ENCODE data around the gene ALKBH6.
"Not testable (repeated sequence)": the region's sequence is repeated elsewhere in the genome, so short reads cannot be mapped to it uniquely, and the experiment has no call there.

The ALKBH6 gene

GRCh38 chr19:35992907-35993765 lies 20.9 kb downstream of the ALKBH6 start:
- no peak for DNase-seq (ENCODE audit: low read depth)

DNA sequence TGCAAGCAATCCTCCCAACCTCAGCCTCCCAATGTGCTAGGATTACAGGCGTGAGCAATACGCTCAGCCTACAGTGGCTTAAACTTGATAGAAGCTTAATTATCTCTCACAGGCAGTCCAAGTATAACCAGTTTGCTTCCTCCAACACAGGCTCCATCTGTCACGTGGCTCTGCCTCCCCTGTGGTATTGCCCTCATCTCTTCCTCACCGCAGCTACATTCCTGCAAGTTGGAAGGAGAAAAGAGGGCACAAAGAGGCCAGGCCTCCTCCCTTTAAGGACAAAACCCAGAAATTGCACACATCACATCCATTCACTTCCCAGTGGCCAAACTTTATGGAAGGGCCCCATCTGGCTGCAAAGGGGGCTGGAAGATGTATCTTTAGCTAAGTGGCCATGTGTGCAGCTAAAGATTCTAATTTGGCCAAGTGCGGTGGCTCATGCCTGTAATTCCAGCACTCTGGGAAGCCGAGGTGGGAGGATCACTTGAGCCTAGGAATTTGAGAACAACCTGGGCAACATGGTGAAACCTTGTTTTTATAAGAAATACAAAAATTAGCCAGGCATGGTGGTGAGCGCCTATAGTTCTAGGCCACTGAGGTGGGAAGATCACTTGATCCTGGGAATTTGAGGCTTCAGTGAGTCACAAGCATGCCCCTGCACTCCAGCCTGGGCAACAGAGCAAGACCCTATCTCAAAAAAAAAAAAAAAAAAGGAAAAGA lies 22.1 kb downstream of the ALKBH6 start:
- DNase-seq (ENCODE audit: low read depth), result no peak

- DNase-seq (ENCODE audit: low read depth), result no peak
These were observed 23.0 kb downstream of the ALKBH6 start for GRCh38 chr19:35990771-35991730.

DNA sequence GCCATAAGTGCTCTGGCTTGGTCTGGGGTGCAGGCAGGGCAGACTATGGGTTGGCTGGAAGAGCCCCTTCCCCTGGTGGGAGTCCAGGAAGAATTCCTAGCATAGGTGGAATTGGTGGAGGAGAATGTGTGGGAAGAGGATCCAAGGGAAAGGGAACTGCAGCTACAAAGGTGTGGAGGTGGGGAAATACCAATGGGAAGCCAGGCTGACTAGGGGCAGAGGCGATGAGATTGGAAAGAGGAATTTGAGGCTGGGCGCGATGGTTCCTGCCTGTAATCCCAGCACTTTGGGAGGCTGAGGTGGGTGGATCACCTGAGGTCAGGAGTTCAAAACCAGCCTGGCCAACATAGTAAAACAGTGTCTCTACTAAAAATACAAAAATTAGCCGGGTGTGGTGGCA lies 23.9 kb downstream of the ALKBH6 start:
- no peak for DNase-seq (ENCODE audit: low read depth)

DNA sequence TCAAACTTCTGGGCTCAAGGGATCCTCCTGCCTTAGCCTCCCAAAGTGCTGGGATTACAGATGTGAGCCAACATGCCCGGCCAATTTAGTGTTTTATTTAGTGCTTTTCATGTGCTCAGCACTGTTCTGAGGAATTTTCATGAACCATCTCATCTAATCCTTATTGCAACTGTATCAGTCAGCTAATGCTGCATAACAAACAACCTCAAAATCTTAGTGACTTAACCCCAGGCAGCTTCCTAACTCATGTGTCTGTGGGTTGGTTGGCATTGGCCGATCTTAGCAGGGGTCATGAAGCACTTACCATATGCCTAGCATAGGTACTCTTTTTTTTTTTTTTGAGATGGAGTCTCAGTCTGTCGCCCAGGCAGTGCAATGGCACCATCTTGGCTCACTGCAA lies 25.2 kb downstream of the ALKBH6 start:
- no peak for DNase-seq (ENCODE audit: low read depth)

- DNase-seq (ENCODE audit: low read depth), result no peak
These were observed 26.5 kb downstream of the ALKBH6 start for GRCh38 chr19:35987571-35987896.

DNA sequence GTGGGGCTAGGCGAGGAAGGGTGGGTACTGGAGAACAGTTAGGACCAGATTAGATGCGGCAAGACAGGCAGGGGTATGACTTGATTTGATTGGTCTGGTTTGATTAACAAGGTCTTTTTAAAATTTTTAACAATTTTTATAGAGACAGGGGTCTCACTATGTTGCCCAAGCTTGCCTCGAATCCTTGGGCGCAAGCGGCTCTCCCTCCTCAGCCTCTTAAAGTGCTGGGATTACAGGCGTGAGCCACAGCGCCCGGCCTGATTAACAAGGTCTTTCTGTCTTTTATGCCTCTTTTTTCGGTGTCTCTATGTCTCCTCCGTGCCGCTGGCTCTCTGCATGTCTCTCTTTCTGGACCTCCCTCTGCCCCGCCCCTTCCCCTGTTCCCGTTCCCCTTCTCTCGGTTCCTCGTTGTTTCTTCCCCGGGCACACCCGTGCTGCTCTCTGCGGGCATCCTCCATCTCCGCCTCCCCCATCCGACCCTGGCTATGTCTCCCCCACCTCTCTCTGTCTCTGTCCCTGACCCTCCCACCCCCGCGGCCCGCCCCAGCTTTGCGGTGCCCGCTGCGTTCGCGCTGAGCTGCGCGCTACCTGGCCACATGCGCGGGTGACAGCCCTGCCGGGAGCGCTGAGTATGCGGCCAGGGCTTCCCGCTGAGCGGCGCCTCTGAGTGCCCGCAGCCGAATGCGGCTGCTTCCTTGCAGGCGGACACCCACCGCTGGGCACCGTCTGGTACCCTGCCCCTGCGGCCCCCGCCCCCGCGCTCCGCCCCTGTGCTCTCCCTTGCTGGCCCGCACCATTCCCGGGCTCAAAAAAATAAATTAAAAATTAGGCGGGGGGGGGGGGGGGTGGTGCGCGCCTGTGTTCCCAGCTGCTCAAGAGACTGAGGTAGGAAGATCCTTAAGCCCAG lies 27.1 kb downstream of the ALKBH6 start:
- no peak for DNase-seq (ENCODE audit: low read depth)

DNA sequence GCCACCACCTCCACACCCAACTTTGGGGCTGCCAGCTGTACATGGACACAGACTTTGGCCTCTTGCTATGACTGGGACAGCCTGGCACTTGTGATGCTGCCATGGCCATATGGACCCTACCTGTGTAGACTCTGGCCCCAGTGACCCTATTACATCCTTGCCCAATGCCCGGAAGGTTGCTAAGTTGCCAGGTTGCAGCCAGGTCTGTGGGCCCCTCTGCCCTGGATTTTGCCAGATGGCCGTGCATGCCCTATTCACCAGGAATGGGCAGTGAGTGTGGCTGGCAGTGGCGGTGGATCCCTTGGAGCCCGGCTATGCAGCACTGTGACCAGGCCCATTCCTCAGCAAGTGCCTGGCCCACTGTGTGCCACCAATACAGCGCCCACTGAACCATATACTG lies 27.9 kb downstream of the ALKBH6 start:
- no peak for DNase-seq (ENCODE audit: low read depth)

GRCh38 chr19:35983177-35983576 lies 30.8 kb downstream of the ALKBH6 start:
- DNase-seq (ENCODE audit: low read depth), result no peak

DNA sequence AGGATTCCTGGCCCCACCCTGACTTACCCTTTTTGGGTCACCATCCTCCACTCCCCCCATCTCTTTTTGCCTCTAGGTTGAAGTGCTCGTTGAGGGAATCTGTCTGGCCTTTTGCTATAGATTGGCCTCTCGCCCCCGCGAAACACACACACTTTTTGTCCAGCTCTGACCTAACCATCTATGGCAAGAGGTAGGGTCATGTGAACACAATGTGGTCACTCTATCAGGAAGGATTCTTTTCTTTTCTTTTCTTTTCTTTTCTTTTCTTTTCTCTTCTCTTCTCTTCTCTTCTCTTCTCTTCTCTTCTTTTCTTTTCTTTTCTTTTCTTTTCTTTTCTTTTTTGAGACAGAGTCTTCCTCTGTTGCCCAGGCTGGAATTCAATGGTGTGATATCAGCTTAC lies 33.0 kb downstream of the ALKBH6 start:
- not testable (repeated sequence) for DNase-seq (ENCODE audit: low read depth)

DNA sequence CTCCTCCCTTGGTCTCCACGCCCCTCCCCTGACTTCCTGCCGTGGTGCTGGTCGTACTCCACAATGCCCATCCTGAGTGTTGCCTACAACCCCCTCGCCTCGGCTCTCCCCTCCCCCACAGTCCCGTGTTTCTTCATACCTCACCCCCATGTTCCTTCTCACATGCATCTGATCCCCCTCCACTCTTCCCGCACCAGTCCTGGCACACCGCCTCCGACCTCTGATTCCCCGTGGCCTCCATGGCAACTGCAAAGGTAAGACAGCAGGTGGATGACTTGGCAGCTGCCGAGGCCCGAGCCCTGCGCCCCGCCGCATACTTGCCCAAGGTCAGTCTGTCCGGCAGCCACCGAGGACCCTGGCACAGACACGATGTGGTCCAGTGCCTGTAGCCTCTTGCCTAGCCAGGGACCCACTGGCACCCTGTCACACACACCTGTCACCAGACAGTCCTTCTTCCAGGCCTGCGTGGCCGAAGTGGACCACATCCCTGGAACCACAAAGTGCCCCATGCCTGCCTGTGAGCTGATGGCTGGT lies 35.1 kb downstream of the ALKBH6 start:
- DNase-seq (ENCODE audit: low read depth), result no peak

- DNase-seq (ENCODE audit: low read depth), result no peak
These were observed 35.7 kb downstream of the ALKBH6 start for GRCh38 chr19:35978271-35978670.

DNA sequence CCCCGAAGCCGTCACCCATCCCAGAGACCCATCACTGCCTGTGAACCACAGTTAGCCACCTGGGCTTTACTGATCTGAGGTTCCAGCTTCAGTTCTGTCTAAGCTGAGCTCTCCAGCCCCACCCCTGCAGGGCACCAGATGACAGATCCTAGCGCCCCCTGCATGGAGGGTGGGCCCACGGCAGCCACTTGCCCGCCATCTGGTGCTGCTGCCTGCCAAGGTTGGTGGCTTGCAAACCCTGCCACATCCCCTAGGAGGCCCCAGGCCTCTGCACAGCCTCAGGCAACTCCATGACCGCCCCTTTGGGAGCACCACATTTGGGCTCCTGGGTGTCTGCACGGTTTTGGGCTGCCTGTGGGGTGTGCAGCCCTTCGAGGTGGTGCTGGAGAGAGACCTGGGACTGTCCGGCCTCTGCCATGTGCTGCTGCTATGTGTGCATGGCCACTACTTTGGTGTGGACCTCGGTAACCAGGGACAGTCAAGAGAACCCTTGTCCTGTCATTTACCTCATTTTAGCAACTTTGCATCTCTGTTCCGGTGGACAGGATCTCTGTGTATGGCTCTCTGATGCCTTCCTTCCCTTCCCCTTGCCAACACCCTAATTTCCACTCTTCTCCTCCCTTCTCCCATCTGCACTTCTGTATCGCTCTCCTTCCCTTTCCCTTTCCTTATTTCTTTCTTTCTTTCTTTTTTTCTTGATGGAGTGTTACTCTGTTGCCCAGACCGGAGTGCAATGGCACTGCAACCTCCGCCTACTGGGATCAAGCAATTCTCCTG lies 36.4 kb downstream of the ALKBH6 start:
- DNase-seq (ENCODE audit: low read depth), result no peak

DNA sequence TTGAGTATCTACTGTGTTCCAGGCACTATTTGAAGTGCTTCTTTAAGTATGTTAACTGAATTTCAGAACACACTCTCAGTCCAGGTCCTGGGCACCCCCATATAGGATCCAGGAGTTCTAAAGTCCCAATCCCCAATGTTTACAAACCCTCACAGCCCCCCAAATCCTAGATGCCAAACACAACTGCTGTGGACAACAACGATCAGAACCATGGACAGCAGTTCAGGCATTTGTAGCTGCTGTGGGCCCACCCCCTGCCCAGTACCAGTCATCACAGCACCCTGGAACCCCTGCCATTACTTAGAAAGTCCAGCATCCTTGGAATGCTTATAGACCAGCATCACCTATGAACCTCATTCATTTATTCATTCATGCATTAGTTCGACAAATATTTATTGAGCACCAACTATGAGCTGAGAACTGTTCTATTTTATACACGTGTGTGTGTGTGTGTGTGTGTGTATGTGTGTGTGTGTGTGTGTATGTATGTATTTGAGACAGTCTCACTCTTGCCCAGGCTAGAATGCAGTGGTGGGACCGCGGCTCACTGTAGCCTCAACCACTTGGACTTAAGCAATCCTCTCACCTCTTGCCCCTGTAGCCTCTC lies 38.3 kb downstream of the ALKBH6 start:
- DNase-seq (ENCODE audit: low read depth), result no peak

- DNase-seq (ENCODE audit: low read depth), result no peak
These were observed 40.5 kb downstream of the ALKBH6 start for GRCh38 chr19:35973487-35973886.

GRCh38 chr19:35966771-35967170 lies 47.2 kb downstream of the ALKBH6 start:
- DNase-seq (ENCODE audit: low read depth), result no peak

DNA sequence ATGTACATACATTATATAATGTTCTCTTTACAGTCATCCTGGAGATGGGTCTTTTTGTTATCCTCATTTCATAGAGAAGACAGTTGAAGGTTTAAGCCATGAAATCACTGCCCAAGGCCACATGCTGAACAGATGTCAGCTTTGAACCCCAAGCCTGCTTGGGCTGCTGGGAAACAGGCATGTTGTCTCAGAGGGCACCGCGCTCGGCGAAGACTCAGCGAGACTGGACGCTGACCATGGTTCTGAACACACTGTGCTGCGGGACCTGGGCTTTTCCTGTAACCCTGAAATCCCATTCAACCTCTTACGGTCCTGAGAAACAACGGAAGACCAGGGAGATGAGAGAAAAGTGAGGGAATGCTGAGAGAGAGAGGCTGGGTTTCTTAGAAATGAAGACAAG lies 50.5 kb downstream of the ALKBH6 start:
- no peak for DNase-seq (ENCODE audit: low read depth)

GRCh38 chr19:35960432-35960972 lies 53.5 kb downstream of the ALKBH6 start:
- DNase-seq (ENCODE audit: low read depth), result no peak

GRCh38 chr19:35959968-35960320 lies 54.1 kb downstream of the ALKBH6 start:
- DNase-seq (ENCODE audit: low read depth), result no peak

All from stimulated activated CD8-positive, alpha-beta memory T cell treated with anti-CD3 and anti-CD28 coated beads, Interleukin-12 subunit alpha, Interleukin-12 subunit beta, amount 100 ng/mL, for 1 hour (primary cell).